ENCODE data around the gene LHX4.

The LHX4 gene

DNA sequence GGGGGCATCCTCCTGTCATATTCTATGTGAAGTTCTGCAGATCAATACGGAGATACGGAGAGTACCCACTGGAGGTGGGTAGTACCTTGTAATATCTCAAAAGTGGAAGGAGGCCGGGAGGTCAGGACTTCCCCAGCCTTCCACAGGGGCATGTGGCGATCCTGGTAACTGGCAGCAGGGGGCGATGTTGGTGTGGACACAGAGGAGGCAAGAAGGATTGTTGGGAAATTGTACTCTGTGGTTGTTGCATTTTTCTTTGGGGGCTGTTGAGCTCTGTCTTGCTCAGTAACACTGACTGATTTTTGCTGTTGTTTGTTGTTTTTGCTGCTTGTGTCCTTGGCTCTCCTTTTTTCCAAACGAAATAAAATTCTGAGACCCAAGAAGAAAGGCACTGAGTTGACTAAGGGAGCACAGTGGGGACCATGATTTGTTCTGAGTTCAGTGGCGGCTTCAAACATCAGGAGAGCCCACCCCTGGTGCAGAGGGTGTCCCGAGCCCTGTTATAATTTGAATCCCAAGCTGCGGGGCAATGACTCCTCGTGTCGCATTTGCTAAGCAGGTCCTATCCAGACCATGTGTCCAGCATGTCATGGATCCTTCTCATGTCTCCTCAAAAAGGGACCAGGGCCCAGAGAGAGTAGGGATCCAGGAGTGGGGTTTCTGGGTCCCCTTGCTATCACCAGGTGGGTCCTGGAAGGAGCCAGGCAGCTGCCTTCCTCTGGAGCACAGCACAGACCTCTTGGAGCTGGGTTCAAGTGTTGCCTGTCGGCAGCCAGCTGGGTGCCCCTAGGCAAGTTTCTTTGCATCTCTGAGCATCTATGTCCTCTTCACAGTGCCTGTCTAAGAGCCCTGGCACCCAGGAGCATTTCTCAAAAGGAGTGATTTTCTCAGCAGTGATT is 22.8 kb downstream of the LHX4 start:
- ATAC-seq (replicated peaks; ENCODE audit: extremely low read depth, poor library complexity, severe bottlenecking) (no peak), DNase-seq (ENCODE audit: low spot score in 2 of 2) (peak; percentile 48 to 56)
- H3K36me3 Mint-ChIP-seq (ENCODE audit: insufficient read depth) = no peaks in the 10 kb centered on the region
- H3K4me3 Mint-ChIP-seq = no peak overlapping the region
- H3K27ac Mint-ChIP-seq (ENCODE audit: low read depth) = no peak overlapping the region
- H3K27me3 Mint-ChIP-seq = peaks cover 75% of the 10 kb centered on the region
- H3K9me3 Mint-ChIP-seq = no peaks in the 10 kb centered on the region
- H3K4me1 Mint-ChIP-seq = peaks cover 10% of the 10 kb centered on the region

GRCh38 chr1:180253585-180254495 is 23.8 kb downstream of the LHX4 start:
- ATAC-seq (replicated peaks; ENCODE audit: extremely low read depth, poor library complexity, severe bottlenecking) (no peak), DNase-seq (ENCODE audit: low spot score in 2 of 2) (no peak)
- H3K27me3 Mint-ChIP-seq = peaks cover 85% of the 10 kb centered on the region
- no peak overlapping the region for H3K4me3 Mint-ChIP-seq
- H3K36me3 Mint-ChIP-seq (ENCODE audit: insufficient read depth) = peaks cover 4% of the 10 kb centered on the region
- peaks cover 10% of the 10 kb centered on the region for H3K4me1 Mint-ChIP-seq
- H3K27ac Mint-ChIP-seq (ENCODE audit: low read depth) = no peak overlapping the region
- no peaks in the 10 kb centered on the region for H3K9me3 Mint-ChIP-seq

GRCh38 chr1:180254496-180254819 is 24.4 kb downstream of the LHX4 start:
- DNase-seq (ENCODE audit: low spot score in 2 of 2) (no peak), ATAC-seq (replicated peaks; ENCODE audit: extremely low read depth, poor library complexity, severe bottlenecking) (no peak)
- H3K9me3 Mint-ChIP-seq = no peaks in the 10 kb centered on the region
- peaks cover 9% of the 10 kb centered on the region for H3K4me1 Mint-ChIP-seq
- H3K4me3 Mint-ChIP-seq = no peak overlapping the region
- no peak overlapping the region for H3K27ac Mint-ChIP-seq (ENCODE audit: low read depth)
- H3K36me3 Mint-ChIP-seq (ENCODE audit: insufficient read depth) = peaks cover 4% of the 10 kb centered on the region
- peaks cover 91% of the 10 kb centered on the region for H3K27me3 Mint-ChIP-seq

DNA sequence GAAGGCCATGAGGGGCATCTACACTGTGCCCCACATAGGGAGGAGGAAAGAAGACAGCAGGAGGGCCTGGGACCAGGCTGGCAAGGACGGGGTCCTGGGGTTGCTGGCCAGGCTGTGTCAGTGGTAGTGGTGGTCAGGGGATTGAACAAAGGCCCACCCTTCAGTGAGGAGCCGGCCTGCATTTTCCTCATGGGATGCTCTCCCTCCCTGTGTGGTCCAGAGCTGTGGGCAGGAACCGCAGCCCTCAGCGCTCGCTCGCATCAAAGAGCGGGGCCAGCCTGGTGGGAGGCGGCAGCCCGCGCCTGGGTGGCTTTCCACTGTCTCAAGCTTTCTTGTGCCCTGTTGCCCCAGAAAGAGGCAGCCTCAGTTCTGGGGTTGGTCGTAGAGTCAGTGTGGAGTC is 24.8 kb downstream of the LHX4 start:
- no peak overlapping the region for H3K27ac Mint-ChIP-seq (ENCODE audit: low read depth)
- H3K27me3 Mint-ChIP-seq = peaks cover 93% of the 10 kb centered on the region
- peaks cover 4% of the 10 kb centered on the region for H3K36me3 Mint-ChIP-seq (ENCODE audit: insufficient read depth)
- DNase-seq (ENCODE audit: low spot score in 2 of 2) (no peak), ATAC-seq (replicated peaks; ENCODE audit: extremely low read depth, poor library complexity, severe bottlenecking) (no peak)
- no peaks in the 10 kb centered on the region for H3K9me3 Mint-ChIP-seq
- peaks cover 5% of the 10 kb centered on the region for H3K4me1 Mint-ChIP-seq
- H3K4me3 Mint-ChIP-seq = no peak overlapping the region

DNA sequence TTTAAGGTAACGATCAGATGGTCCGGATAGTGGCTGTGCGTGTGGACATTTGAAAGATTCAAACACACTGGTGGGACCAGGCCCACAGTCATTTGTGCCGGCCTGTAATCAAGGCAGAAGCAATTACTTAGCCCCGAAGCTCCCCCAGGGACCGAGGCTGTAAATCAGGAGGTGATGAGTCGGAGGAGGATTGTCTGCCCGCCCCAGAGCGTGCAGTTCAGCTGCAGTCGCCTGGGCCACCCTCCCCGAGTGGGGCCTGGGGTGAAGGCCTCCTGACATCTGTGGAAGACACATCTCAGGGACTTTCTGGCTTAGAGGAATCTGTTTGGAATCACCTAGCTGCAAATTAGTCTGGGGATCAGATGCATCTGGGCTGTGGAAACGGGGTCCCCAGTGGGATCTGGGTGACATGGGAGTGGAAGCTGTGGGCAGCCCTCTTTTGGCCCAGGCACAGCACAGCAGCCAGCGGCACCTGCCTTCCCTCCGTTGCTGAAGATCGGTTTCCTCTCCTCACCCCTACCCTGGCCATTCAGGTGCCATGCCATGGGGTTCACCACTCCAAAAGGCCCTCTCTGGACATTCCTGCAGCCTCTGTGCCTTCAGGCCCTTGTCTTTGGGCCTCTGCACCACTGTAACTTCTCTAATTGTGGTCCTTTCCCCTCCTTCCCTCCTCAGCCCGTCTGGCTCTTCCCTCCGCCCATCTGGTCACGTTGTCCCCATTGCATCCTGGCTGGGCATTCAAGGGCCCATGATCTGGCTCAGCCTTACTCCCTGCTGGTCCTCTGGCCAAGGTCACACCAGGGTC is 25.7 kb downstream of the LHX4 start:
- H3K27me3 Mint-ChIP-seq = peaks cover 85% of the 10 kb centered on the region
- no peak for ATAC-seq (replicated peaks; ENCODE audit: extremely low read depth, poor library complexity, severe bottlenecking)
- H3K27ac Mint-ChIP-seq (ENCODE audit: low read depth) = no peak overlapping the region
- DNase-seq (ENCODE audit: low spot score in 2 of 2) = no peak
- peaks cover 4% of the 10 kb centered on the region for H3K36me3 Mint-ChIP-seq (ENCODE audit: insufficient read depth)
- H3K4me3 Mint-ChIP-seq = no peak overlapping the region
- H3K4me1 Mint-ChIP-seq = no peaks in the 10 kb centered on the region
- no peaks in the 10 kb centered on the region for H3K9me3 Mint-ChIP-seq

GRCh38 chr1:180256341-180257027 is 26.4 kb downstream of the LHX4 start:
- no peaks in the 10 kb centered on the region for H3K4me1 Mint-ChIP-seq
- peaks cover 4% of the 10 kb centered on the region for H3K36me3 Mint-ChIP-seq (ENCODE audit: insufficient read depth)
- H3K27me3 Mint-ChIP-seq = peaks cover 78% of the 10 kb centered on the region
- DNase-seq (ENCODE audit: low spot score in 2 of 2) (no peak), ATAC-seq (replicated peaks; ENCODE audit: extremely low read depth, poor library complexity, severe bottlenecking) (no peak)
- H3K27ac Mint-ChIP-seq (ENCODE audit: low read depth) = no peak overlapping the region
- H3K4me3 Mint-ChIP-seq = no peak overlapping the region
- H3K9me3 Mint-ChIP-seq = no peaks in the 10 kb centered on the region

DNA sequence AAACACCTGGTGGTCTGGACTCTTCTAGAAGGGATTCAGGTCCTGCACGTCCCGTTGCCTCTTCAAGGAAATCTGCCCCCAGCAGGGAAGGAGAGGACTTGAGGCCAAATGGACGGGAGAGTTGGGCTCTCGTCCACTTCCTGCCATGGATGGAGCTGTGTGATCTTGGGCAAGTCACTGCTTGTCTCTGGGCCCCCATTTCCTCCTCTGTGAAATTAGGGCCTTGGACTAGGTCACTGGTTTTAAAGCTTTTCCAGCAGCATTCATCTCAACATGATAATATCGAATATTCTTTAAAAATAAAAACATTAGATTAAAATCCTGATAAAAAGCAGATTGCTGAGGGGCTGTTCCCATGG is 26.9 kb downstream of the LHX4 start:
- no peak for DNase-seq (ENCODE audit: low spot score in 2 of 2)
- H3K4me3 Mint-ChIP-seq = no peak overlapping the region
- no peak overlapping the region for H3K27ac Mint-ChIP-seq (ENCODE audit: low read depth)
- ATAC-seq (replicated peaks; ENCODE audit: extremely low read depth, poor library complexity, severe bottlenecking) = no peak
- peaks cover 73% of the 10 kb centered on the region for H3K27me3 Mint-ChIP-seq
- H3K4me1 Mint-ChIP-seq = no peaks in the 10 kb centered on the region
- no peaks in the 10 kb centered on the region for H3K9me3 Mint-ChIP-seq
- peaks cover 4% of the 10 kb centered on the region for H3K36me3 Mint-ChIP-seq (ENCODE audit: insufficient read depth)

- H3K27me3 Mint-ChIP-seq = peaks cover 68% of the 10 kb centered on the region
- no peak for ATAC-seq (replicated peaks; ENCODE audit: extremely low read depth, poor library complexity, severe bottlenecking)
- no peaks in the 10 kb centered on the region for H3K4me1 Mint-ChIP-seq
- no peak overlapping the region for H3K4me3 Mint-ChIP-seq
- H3K27ac Mint-ChIP-seq (ENCODE audit: low read depth) = no peak overlapping the region
- H3K9me3 Mint-ChIP-seq = no peaks in the 10 kb centered on the region
- H3K36me3 Mint-ChIP-seq (ENCODE audit: insufficient read depth) = peaks cover 4% of the 10 kb centered on the region
- DNase-seq (ENCODE audit: low spot score in 2 of 2) = no peak
These were observed 27.4 kb downstream of the LHX4 start for GRCh38 chr1:180257486-180257885.

GRCh38 chr1:180258290-180258689 is 28.2 kb downstream of the LHX4 start:
- H3K36me3 Mint-ChIP-seq (ENCODE audit: insufficient read depth) = peaks cover 4% of the 10 kb centered on the region
- H3K4me3 Mint-ChIP-seq = no peak overlapping the region
- ATAC-seq (replicated peaks; ENCODE audit: extremely low read depth, poor library complexity, severe bottlenecking) = no peak
- DNase-seq (ENCODE audit: low spot score in 2 of 2) = no peak
- H3K27me3 Mint-ChIP-seq = peaks cover 60% of the 10 kb centered on the region
- H3K9me3 Mint-ChIP-seq = no peaks in the 10 kb centered on the region
- H3K4me1 Mint-ChIP-seq = no peaks in the 10 kb centered on the region
- H3K27ac Mint-ChIP-seq (ENCODE audit: low read depth) = no peak overlapping the region

GRCh38 chr1:180258935-180259334 is 28.9 kb downstream of the LHX4 start:
- no peak overlapping the region for H3K4me3 Mint-ChIP-seq

DNA sequence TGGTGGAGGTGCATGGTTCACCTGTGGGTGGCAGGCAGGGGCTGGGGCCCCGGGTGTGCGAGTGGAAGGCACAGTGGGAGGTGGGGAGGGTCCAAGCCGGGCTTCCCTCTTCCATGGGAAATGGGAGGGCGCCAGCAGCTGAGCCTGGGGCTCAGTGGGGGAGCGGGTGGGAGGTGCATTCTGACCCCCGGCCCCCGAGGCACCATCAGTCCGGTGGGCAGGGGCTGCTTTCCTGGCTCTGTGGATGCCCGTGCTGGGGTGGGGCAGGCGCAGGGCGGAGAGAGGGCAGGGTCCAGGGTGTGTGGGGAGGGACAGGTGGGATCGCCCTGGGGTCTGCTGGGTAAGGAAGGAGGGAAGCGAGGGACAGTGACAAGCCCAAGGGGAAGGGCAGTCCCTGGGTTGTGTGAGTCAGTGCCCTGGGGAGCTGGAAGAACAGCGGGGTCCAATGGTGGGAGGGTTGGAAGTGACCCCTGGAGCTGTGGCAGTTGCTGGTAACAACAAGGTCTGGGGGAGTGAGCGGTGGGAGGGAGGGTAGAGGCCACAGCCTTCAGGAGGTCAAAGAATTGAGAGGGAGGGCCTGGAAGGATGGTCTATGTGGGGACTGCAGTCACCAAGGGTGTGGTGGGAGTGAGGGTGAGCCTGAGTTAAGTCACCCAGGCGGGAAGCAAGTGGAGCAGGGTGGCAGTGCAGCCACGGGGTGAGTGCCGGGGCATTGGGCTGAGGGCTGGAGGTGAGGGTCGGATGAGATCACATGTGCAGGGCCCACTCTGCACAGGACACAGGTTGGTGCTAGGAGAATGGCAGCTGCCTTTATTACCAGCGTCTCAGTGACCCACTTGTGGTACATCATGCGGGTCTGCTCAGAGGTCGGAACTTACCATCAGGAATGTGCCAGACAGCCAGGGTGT is 29.6 kb downstream of the LHX4 start:
- ATAC-seq (replicated peaks; ENCODE audit: extremely low read depth, poor library complexity, severe bottlenecking) (no peak), DNase-seq (ENCODE audit: low spot score in 2 of 2) (no peak)
- no peak overlapping the region for H3K4me3 Mint-ChIP-seq
- H3K27ac Mint-ChIP-seq (ENCODE audit: low read depth) = no peak overlapping the region
- no peaks in the 10 kb centered on the region for H3K4me1 Mint-ChIP-seq
- H3K36me3 Mint-ChIP-seq (ENCODE audit: insufficient read depth) = peaks cover 4% of the 10 kb centered on the region
- peaks cover 48% of the 10 kb centered on the region for H3K27me3 Mint-ChIP-seq
- H3K9me3 Mint-ChIP-seq = no peaks in the 10 kb centered on the region

More at GRCh38 chr1:180258935-180259334, 28.9 kb downstream of the LHX4 start:
- Mint-ChIP-seq H3K27ac (ENCODE audit: low read depth) (no peak overlapping the region), H3K36me3 (ENCODE audit: insufficient read depth) (peaks cover 4% of the 10 kb centered on the region), H3K9me3 (no peaks in the 10 kb centered on the region), H3K4me1 (no peaks in the 10 kb centered on the region), H3K27me3 (peaks cover 54% of the 10 kb centered on the region)
- ATAC-seq (replicated peaks; ENCODE audit: extremely low read depth, poor library complexity, severe bottlenecking) = no peak
- DNase-seq (ENCODE audit: low spot score in 2 of 2) = no peak

Measured in central memory CD8-positive, alpha-beta T cell (primary cell).